Occipital lobe (tissue), 2 donors: ENCODE results near the gene DSG3. TPM values are rescaled to one million over a fixed set of nuclear protein-coding genes. Genes with fewer than 3 reads are reported as not detected.

Source experiments
- DNase-seq: peaks from one replicate; lab custom pipeline; 2025; lab: John Stamatoyannopoulos, UW
- total RNA-seq: library from RNA; depleted of rRNA; stranded (reverse); fragments of >200 nt; gene quantifications from one replicate; pipeline ENCODE4 v1.2.3, GENCODE V29; 2014

Gene DSG3, protein sequence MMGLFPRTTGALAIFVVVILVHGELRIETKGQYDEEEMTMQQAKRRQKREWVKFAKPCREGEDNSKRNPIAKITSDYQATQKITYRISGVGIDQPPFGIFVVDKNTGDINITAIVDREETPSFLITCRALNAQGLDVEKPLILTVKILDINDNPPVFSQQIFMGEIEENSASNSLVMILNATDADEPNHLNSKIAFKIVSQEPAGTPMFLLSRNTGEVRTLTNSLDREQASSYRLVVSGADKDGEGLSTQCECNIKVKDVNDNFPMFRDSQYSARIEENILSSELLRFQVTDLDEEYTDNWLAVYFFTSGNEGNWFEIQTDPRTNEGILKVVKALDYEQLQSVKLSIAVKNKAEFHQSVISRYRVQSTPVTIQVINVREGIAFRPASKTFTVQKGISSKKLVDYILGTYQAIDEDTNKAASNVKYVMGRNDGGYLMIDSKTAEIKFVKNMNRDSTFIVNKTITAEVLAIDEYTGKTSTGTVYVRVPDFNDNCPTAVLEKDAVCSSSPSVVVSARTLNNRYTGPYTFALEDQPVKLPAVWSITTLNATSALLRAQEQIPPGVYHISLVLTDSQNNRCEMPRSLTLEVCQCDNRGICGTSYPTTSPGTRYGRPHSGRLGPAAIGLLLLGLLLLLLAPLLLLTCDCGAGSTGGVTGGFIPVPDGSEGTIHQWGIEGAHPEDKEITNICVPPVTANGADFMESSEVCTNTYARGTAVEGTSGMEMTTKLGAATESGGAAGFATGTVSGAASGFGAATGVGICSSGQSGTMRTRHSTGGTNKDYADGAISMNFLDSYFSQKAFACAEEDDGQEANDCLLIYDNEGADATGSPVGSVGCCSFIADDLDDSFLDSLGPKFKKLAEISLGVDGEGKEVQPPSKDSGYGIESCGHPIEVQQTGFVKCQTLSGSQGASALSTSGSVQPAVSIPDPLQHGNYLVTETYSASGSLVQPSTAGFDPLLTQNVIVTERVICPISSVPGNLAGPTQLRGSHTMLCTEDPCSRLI
- total RNA-seq = 0.16 TPM

DNA sequence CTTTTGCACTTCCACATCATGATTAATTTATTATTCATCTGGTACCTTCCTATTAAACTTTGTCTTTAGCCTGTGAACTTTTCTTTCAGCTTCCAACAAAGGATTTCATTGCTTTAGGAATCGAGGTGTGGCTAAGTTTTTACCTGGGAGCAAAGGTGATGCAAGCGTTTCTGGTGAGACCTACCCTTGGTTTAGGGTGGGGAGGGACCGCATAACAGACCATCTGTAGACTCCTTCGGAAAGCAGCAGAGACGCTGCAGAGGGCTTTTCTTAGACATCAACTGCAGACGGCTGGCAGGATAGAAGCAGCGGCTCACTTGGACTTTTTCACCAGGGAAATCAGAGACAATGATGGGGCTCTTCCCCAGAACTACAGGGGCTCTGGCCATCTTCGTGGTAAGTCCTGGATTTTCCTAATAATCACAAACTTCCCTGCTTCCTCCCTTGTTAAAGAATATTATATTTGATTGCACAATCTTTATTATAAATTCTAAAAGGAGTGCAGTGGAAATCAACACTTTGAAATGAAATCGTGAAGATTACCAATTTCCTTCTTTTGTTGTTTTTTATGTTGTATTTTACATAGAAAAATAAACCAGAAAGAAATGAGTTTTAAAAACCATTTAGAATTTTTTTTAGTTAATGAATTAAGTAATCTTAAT, at the start of gene DSG3:
Gene DSG3 (plus strand): TSS at position 212 of the 662 bp plus-strand sequence. CDS start 137 bp downstream, at position 349.
- no peak for DNase-seq

DNA sequence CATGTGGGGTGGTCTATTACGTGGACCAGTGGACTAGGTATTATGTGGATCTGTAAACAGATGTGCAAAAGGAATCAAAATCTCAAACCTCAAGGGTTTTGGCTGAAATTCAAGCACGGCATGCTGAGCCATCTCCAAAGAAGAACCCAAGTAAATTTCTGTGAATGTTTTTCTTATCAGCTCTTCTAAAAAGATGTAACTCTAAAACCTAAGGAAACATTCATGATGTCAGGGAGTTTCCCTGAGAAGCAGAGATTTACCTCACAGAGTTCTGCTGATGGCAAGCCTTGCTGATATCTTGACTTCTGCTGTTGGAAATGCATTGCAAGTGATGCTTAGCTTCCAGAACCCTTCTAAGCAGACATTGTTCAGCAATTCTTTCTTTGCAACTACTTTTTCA, 49.4 kb upstream of the DSG3 start:
- DNase-seq = no peak

DNA sequence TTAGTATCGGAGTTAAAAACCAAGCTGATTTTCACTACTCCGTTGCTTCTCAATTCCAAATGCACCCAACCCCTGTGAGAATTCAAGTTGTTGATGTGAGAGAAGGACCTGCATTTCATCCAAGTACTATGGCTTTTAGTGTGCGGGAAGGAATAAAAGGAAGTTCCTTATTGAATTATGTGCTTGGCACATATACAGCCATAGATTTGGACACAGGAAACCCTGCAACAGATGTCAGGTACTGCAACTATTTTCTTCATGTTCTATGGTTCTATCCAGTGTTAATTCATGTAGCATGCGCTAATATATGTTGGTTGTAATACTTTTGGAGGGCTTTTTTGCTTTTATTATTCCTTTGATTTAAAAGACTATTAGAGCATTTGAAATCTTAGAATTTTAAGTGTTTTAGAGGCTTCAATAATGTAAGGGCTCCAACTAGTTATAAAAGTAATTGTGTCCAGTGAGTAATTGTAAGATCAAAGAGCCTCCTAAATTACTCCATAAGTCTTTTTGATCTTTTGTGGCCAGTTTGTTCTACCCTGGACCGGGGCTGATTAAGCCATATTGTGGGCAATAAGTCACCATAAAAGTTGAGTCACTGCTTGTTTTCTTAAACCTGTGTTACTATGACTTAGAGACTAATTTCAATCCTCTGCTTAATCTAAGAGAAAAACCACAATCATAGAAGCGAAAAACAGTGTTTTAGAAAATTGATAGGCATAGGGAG, 48.1 kb upstream of the DSG3 start:
- no peak for DNase-seq

DNA sequence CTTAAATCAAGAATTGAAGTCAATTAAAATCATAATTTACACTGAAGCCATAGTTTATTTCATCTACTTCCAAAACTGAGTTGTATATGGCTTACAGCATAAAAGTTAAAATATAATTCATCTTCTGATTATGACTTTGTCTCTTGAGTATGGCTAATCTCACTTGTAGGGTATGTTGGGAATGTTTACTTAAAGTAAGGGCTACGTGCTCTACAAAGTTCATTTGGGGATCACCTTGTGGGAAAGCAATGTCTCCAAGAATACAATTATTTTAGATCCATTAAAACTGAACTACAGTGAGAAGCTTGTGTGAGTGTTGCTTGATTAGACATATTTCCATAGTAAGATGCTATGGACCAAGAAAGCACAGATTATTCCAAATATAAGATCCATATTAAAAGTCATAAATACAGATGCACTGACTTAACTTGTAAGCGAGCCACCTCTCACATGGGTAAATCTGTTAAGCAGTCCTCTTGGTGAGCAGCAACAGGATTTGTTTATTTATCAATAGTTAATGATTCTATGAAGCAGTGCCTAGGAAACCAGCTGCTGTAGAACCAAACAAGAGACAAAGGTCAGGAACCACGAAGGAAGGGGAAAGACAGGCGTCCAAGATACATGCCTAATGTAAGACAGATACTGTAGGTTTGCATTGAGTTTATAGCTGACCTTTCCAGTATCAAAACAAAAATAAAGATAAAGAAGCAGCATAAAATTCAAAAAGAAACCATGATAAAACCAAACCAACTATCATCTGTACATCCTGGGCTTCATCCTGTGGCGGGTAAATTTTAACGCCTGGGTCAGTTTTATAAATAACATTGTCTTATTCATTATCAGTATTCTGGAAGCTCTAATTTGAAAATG, 46.1 kb upstream of the DSG3 start:
- DNase-seq = no peak

DNA sequence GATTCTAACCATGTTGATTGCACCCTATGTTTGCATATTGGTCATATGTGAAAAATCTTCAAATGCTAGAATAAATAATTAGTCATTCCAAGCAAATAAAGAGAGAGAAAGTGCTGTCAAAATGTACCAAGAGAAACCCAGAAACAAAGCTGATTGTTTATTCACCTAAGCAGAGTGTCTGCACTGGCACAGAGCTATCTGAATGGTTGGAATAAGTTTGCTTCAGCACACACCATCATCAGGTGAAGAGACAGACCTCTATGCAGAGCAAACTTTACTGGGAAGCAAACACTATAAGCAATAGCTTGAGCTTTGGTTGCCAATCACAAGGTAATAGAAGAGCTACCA, 45.5 kb upstream of the DSG3 start:
- no peak for DNase-seq

DNA sequence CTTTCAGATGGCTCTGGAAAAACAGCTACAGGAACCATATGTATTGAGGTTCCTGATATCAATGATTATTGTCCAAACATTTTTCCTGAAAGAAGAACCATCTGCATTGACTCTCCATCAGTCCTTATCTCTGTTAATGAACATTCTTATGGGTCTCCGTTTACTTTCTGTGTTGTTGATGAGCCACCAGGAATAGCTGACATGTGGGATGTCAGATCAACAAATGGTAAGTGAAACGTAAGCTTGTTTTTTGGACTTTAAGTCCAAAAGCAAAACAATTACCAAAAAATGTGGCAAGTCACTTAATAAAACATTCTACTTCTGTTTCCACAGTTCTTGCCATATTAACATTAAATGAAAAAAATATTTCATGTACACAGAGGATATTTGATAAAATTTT, 44.1 kb upstream of the DSG3 start:
- no peak for DNase-seq

DNA sequence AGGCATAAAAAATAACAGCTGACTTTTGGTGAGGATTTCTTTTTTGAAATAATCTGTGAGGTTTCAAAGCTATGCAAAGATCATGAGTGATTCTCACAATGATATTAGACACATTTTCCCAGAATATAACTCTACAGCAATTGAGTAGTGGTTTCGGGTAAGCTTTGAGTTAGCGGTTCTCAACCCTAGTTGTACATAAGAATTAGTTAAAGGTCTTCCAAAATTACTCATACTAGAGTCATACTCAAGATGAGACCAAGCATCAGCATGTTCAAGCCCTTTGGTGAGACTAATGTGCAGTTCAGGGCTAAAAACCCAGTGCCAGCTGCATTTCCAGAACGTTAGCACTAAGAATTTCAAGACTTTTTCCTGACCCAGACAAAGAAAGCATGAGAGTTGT, 39.9 kb upstream of the DSG3 start:
- DNase-seq = no peak

DNA sequence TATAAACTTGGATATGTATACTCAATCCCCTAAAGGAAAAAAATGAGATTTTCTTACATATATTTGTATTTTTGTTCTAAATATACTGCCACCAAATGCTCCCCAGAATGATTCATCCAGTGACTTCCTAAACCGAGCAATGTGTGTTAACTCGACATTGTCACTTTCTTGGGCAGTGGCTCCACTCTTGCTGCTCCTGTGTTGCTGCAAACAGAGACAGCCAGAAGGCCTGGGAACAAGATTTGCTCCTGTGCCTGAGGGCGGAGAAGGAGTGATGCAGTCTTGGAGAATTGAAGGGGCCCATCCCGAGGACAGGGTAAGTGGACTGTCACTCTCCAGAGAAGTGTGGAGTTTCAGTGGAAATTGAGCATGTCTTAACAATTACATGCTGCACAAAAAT, 38.3 kb upstream of the DSG3 start:
- DNase-seq = no peak

DNA sequence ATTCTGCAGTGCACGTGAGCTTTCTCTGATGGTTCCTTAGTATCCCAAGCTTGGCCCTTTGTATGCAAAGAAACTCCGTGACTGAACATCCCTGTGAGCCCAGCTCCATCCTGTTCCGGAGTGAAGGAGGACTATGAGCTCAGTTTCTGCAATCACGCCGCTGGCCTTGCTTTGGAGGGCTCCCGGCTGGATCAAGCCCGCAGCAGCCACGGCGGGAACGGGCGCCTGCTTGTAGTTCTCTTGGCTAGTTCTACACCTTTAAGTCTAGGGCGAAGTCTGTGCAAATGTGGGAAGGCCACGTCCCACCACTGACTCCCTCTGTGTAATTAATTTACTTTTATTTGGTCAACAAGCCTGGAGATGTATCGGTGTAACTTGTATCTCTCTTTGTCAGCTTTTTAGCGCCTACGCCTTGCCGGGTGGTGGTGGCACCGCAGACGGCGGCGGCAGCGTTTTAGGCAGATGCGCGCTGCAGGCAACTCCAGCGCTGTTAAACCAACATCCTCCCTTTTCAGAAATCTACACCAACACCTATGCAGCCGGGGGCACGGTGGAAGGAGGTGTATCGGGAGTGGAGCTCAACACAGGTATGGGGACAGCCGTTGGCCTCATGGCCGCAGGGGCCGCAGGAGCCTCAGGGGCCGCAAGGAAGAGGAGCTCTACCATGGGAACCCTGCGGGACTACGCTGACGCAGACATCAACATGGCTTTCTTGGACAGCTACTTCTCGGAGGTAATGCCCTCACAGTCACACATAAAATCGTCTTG, 36.6 kb upstream of the DSG3 start:
- no peak for DNase-seq

DNA sequence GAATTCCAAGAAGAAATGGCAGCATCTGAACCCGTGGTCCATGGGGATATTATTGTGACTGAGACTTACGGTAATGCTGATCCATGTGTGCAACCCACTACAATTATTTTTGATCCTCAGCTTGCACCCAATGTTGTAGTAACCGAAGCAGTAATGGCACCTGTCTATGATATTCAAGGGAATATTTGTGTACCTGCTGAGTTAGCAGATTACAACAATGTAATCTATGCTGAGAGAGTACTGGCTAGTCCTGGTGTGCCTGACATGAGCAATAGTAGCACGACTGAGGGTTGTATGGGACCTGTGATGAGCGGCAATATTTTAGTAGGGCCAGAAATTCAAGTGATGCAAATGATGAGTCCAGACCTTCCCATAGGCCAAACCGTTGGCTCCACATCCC, 34.4 kb upstream of the DSG3 start:
- DNase-seq = no peak

DNA sequence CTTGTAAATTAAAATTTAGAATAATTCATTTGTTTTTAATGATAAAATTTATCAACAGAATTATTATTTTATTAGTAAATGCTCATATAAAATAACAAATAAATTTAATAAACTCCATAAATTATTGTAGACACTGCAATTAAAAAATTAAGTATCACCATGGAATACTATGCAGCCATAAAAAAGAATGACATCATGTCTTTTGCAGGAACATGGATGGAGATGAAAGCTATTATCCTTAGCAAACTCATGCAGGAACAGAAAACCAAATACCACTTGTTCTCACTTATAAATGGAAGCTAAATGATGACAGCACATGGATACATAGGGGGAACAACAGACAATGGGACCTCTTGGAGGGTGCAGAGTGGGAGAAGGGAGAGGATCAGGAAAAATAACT, 29.7 kb upstream of the DSG3 start:
- DNase-seq = no peak

DNA sequence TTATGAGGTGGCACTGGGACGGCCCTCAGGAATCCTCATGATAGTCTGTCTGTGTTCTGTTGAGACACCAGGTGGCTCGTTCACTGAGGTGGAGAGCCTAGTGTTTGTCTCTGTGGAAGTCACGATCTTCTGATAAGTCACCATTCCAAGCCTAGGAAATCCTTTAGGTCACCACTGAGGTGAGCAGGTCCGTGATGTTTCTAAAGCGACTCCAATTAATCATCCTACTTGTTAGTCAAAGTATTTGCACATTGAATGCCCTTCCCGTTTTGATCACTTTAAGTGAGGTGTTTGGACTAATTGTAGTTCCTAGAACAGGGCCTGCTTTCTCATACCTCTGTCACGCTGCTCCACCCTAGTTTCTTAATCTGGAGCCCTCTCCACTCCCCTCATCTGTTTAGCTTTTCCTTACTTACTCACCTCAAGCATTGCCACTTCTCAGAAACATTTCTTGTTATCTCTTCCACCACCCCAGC, 28.0 kb upstream of the DSG3 start:
- DNase-seq = no peak

DNA sequence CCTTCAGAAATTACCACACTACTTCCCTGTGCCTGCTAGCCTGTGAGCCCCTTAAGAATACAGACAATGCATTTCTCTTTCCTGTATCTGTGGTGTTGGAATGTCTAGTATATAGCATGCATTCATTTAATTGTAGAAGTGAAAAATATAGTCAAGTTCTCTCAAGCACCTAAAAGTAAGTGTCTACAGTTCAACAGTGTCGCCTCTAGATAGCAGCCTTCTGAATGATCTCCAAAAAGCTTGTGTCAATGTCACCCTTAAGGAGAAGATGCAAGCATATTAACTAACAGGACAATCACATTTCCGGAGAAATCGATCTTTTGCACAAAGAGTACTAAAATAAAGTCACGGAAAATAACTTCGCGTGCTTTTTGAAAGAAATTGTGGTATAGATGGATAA, 27.5 kb upstream of the DSG3 start:
- no peak for DNase-seq

DNA sequence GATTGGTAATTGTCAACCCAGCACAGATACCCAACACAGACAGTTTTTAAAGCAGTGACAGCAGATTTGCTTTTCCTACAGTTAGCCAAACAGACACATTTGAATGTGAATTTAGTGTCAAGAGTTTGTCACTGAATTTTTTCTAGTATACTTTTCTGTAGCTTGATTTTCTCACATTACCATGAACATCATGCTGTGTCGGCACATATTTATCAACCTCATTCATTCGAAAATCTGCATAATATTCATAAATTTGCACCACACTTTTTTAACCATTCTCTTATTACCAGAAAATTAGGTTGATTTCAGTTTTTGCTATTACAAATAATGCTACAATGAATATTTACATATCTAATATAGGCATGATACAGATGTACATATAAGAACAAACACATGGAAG, 27.0 kb upstream of the DSG3 start:
- no peak for DNase-seq

DNA sequence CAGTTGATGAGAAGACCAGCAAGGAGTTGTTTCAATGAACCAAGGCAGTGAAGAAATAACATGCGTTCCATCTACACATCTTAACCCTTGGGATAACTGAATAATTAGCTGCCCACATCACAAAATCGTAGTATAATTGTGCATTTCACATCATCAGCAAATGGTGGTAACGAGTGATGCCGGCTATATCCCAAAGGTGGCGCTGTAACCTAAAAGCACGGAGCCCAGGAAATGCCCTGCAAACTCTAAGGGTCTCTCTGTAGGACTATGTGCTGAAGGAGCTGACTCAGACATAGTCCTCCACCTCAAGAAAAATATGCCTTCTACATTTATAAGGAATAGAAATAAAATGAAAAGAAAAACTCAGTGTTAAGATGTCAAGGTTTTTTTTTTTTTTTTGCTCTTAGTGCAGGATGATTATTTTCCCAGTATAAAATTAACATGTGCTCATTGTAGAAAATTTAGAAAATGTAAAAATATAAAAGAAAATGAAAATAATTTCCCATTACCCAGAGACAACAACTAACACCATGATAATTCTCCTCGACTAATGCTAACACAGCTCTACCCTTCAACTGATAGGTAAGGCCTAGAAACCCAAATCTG, 23.1 kb upstream of the DSG3 start:
- no peak for DNase-seq

DNA sequence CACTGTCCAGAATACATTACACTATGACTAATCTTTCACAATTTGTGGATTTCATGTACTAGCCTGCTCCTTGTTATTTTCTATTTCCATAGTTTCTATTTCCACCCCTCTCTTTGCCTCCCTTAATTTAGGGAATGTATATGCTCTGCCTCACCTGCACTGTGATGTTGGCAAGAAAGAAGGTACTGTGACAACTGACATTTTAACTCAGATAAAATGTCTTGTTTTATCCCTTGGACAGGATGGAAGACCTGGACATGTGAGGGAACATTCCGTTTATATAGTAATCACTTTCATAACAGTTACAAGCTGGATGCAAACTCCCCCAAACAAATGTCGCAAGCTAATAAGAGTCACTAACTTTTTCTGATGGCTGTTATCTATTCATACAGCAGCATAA, 21.5 kb upstream of the DSG3 start:
- no peak for DNase-seq

DNA sequence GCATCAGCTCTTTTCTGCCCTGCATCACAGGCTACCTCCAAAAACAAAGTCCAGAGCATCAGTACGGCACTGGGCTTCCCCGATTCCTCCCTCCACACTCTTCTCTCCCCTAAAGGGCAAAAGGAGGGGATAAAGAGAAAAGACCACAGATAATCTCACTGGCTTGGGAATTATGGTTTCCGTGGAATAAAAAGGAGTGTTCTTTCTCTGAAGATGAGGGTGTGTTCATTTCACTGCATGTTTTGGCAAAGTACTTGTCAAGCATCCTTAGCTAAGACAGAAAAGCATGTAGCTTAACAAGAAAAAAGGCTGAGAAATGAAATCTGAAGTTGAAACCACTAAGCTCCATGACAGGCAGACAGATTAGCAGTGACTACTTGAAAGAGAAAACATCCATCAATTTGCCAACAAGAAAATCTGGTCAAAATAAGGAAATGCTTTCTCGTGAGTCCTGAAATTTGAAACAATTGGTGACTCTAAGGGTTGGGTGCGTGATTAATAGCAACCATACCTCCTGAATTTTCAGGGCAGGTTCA, 20.6 kb upstream of the DSG3 start:
- DNase-seq = no peak

DNA sequence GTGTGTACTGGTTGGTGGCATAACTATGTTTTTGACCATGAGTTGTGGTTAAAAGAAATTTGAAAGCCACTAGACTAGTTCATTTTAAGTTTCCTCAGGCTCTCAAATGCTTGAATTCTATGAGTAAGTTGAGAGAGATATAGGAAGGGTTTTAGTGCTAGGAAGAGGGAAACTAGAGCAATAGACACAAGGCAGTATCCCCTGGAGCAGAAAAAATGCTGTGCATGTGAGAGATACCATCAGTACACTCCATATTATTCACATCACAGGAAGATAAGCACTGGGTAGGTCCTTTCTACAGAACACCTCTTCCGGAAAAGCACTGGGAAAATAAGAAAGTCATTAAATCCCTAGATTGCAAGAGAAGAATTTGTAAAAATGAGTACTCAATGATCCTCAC, 19.3 kb upstream of the DSG3 start:
- DNase-seq = no peak

DNA sequence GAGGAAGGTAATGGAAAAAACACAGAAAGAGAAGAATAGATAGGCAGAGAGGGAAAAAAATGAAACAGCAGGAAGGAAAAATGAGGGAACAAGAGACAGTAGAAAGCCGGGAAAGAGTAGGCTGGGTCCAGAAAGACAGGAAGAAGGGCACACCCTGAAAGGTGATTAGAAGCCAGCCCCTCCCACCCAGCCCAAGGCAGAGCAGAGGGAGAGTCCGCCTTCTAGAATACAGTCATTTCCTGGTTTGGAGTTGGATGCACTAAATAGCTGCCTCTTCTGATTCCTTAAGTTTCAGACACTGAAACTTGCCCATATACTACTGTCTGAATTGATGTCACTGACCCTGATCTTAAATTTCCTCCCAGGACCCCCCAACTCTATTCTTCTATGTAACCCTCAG, 17.9 kb upstream of the DSG3 start:
- DNase-seq = no peak
